GM19328 (cell line): ENCODE data around the gene SERPINB13.

ENCODE experiments used
- ATAC-seq: cut with Tn5 transposase; IDR thresholded peaks from one replicate; pipeline ENCODE4 v1.9.1; 2021; ENCODE audit warnings: mild to moderate bottlenecking, moderate library complexity; ENCODE audit not compliant: unreplicated experiment

The SERPINB13 gene

GRCh38 chr18:63586966-63587365 lies at the start of gene SERPINB13:
SERPINB13 (plus strand) TSS chr18:63587343; CDS start chr18:63588668, 1,325 bp downstream.
- no peak for ATAC-seq

GRCh38 chr18:63539904-63540510 lies 47.1 kb upstream of the SERPINB13 start:
- no peak for ATAC-seq

GRCh38 chr18:63542069-63542468 lies 45.1 kb upstream of the SERPINB13 start, which contains the start of gene SERPINB12:
SERPINB12 (plus strand) TSS chr18:63542369; CDS start chr18:63556160, 13,791 bp downstream.
- ATAC-seq, result no peak

GRCh38 chr18:63544017-63544416 lies 43.1 kb upstream of the SERPINB13 start:
- no peak for ATAC-seq

GRCh38 chr18:63545000-63545399 lies 42.1 kb upstream of the SERPINB13 start:
- ATAC-seq, result no peak

- no peak for ATAC-seq
Observed at GRCh38 chr18:63550068-63550467, 37.1 kb upstream of the SERPINB13 start.

- ATAC-seq, result no peak
Observed at GRCh38 chr18:63551769-63552168, 35.4 kb upstream of the SERPINB13 start.

- ATAC-seq, result no peak
Observed at GRCh38 chr18:63552581-63552980, 34.6 kb upstream of the SERPINB13 start.

GRCh38 chr18:63553081-63553480 lies 34.1 kb upstream of the SERPINB13 start:
- no peak for ATAC-seq

GRCh38 chr18:63559567-63560491 lies 27.3 kb upstream of the SERPINB13 start:
- no peak for ATAC-seq

- ATAC-seq, result peak; percentile 79
Observed at GRCh38 chr18:63562284-63562683, 24.9 kb upstream of the SERPINB13 start.

- ATAC-seq, result no peak
Observed at GRCh38 chr18:63564021-63564420, 23.1 kb upstream of the SERPINB13 start.

GRCh38 chr18:63564561-63564960 lies 22.6 kb upstream of the SERPINB13 start:
- no peak for ATAC-seq

- no peak for ATAC-seq
Observed at GRCh38 chr18:63567276-63567675, 19.9 kb upstream of the SERPINB13 start.

- no peak for ATAC-seq
Observed at GRCh38 chr18:63567825-63568224, 19.3 kb upstream of the SERPINB13 start.

GRCh38 chr18:63570721-63571120 lies 16.4 kb upstream of the SERPINB13 start:
- ATAC-seq, result no peak

- ATAC-seq, result no peak
Observed at GRCh38 chr18:63575681-63576080, 11.5 kb upstream of the SERPINB13 start.

GRCh38 chr18:63578357-63578958 lies 8.7 kb upstream of the SERPINB13 start:
- ATAC-seq, result peak; percentile 72

GRCh38 chr18:63579616-63580015 lies 7.5 kb upstream of the SERPINB13 start:
- no peak for ATAC-seq

GRCh38 chr18:63585988-63586387 lies 1.2 kb upstream of the SERPINB13 start:
- ATAC-seq, result no peak

- ATAC-seq, result no peak
Observed at GRCh38 chr18:63586431-63586830, 712 bp upstream of the SERPINB13 start.

GRCh38 chr18:63588909-63589308 lies 1.8 kb downstream of the SERPINB13 start:
- no peak for ATAC-seq
